Gastrocnemius medialis (tissue), 4 donors: ENCODE data around the gene DSCAML1.

Source experiments
- CTCF ChIP-seq, 5 experiments: fragments of 450-650 bp in 3 of 5; fragments of 200-600 bp in 2 of 5; sonication (generic) in 2 of 5; IDR thresholded peaks in 4 of 5; conservative IDR thresholded peaks in 1 of 5; 1 replicate in 4 of 5; 2 replicates in 1 of 5; pipeline ENCODE4 v1.5.1; 2016 to 2019; ENCODE audit warnings: antibody characterized with exemption in 5 of 5, mild to moderate bottlenecking in 3 of 5, moderate library complexity in 3 of 5
- POLR2A ChIP-seq, 2 donors: fragments of 450-650 bp; IDR thresholded peaks; one replicate each; pipeline ENCODE4 v1.6.1; 2017; ENCODE audit warnings: antibody characterized with exemption in 2 of 2, mild to moderate bottlenecking in 2 of 2, moderate library complexity in 2 of 2

DNA sequence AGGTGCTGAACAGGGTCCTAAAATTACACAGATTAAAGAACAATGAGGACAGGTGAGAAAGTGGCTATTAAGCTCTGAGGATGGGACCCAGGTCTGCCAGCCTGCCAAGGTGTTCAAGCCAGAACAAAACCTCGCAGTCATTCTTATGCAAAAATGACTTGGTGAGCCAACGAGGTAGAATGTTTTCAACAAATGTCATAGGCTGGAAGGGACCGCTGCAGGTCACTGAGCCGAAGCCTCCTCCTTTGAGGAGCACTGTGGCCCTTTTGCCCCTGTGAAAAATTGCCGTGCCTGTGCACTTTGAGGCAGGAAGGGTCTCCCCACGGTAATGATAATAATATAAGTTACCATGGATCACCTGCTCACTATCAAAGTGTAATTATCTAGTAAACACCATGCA is 216.2 kb downstream of the DSCAML1 start:
- no peak for TF ChIP-seq CTCF (IDR thresholded peaks at IDR 0.05 in 4 of 5, conservative IDR thresholded peaks at IDR 0.05 in 1 of 5)
- TF ChIP-seq POLR2A (IDR thresholded peaks at IDR 0.05): no peak
